ENCODE data around the gene FCRL3. TPM values are rescaled to one million over a fixed set of nuclear protein-coding genes. Genes with fewer than 3 reads are reported as not detected.

The FCRL3 gene
- total and polyA plus RNA-seq, 2 of the 4 experiments (the other 2 are of a cell fraction), result not detected

- Histone ChIP-seq H4K8ac (ENCODE audit: low read depth in 2 of 2, low read length in 2 of 2) (no peak overlapping the region), H2BK20ac (ENCODE audit: low read depth, low read length) (no peak overlapping the region), H3K9ac (ENCODE audit: low read depth, low read length) (no peak overlapping the region), H2AFZ (replicated peaks; ENCODE audit: low read length, poor library complexity) (no peak overlapping the region), H2AK9ac (replicated peaks; ENCODE audit: low read depth, low read length, poor library complexity) (no peak overlapping the region), H3K79me1 (ENCODE audit: low read depth in 1 of 2, low read length in 2 of 2) (no peaks in the 10 kb centered on the region), H4K91ac (ENCODE audit: insufficient read depth, low read depth, low read length) (no peak overlapping the region), H2BK15ac (ENCODE audit: low read depth, low read length) (no peak overlapping the region), H3K4me2 (ENCODE audit: low read depth, low read length) (no peak overlapping the region), H3K27me3 (ENCODE audit: control insufficient read depth, insufficient read depth, low read length) (no peaks in the 10 kb centered on the region), H3K56ac (ENCODE audit: extremely low read depth, insufficient read depth, low read length) (no peak overlapping the region), H2BK5ac (ENCODE audit: low read depth, low read length, poor library complexity, severe bottlenecking) (no peak overlapping the region), H3K18ac (ENCODE audit: low read depth, low read length) (no peak overlapping the region), H2AK5ac (ENCODE audit: low read depth, low read length) (no peak overlapping the region), H3K14ac (replicated peaks; ENCODE audit: low read depth, low read length) (no peak overlapping the region), H3K4me1 (ENCODE audit: control insufficient read depth, insufficient read depth, low read length) (no peaks in the 10 kb centered on the region), H3K27ac (ENCODE audit: insufficient read depth, low read length) (no peak overlapping the region), H3K9me1 (ENCODE audit: insufficient read depth, low read length) (no peaks in the 10 kb centered on the region), H3K9me3 (ENCODE audit: control insufficient read depth, insufficient read depth, low read length) (no peaks in the 10 kb centered on the region), H2BK120ac (ENCODE audit: low read depth, low read length) (no peak overlapping the region), H3K36me3 (ENCODE audit: control insufficient read depth, insufficient read depth, low read length) (no peaks in the 10 kb centered on the region), H4K20me1 (ENCODE audit: insufficient read depth, low read length) (no peaks in the 10 kb centered on the region), H3K4me3 (ENCODE audit: insufficient read depth, low read depth, low read length) (no peak overlapping the region), H3K23ac (ENCODE audit: low read depth, low read length) (no peak overlapping the region), H4K5ac (ENCODE audit: low read depth, low read length) (no peak overlapping the region), H3K4ac (ENCODE audit: low read depth, low read length) (no peak overlapping the region)
- dilution Hi-C loops (cut with HindIII; ENCODE audit: low sequenced_read_pairs, unreplicated experiment) (no loop called here), intact Hi-C loops (cut with micrococcal nuclease) (no loop called here), in situ Hi-C loops (cut with MboI; ENCODE audit: low sequenced_read_pairs) (no loop called here)
- POLR2A ChIA-PET (ENCODE audit: unreplicated experiment), result no interaction called here
- CTCF ChIA-PET, result no interaction called here
- 0% methylated on average over 1 of the region's 2 CpGs; no CpG with 5 or more reads in 1 of the 2 experiments for WGBS, 2 experiments (ENCODE audit: extremely low coverage in 2 of 2, insufficient read length in 1 of 2)
- TF ChIP-seq MXI1 (IDR thresholded peaks at IDR 0.05; ENCODE audit: borderline replicate concordance, low read depth, low read length) (no peak), FOS (IDR thresholded peaks at IDR 0.05; ENCODE audit: low read depth, low read length) (no peak), RCOR1 (IDR thresholded peaks at IDR 0.05; ENCODE audit: insufficient replicate concordance, low read length) (no peak), ELK1 (IDR thresholded peaks at IDR 0.05; ENCODE audit: borderline replicate concordance, low read depth, low read length) (no peak), CEBPB (IDR thresholded peaks at IDR 0.05; ENCODE audit: low read depth, low read length) (no peak), RFX5 (IDR thresholded peaks at IDR 0.05; ENCODE audit: low read depth, low read length) (no peak), SMC3 (IDR thresholded peaks at IDR 0.05; ENCODE audit: low read depth, low read length) (no peak), MAFK (IDR thresholded peaks at IDR 0.05; ENCODE audit: low read depth, low read length) (no peak)
- TF ChIP-seq, protein P1, sequence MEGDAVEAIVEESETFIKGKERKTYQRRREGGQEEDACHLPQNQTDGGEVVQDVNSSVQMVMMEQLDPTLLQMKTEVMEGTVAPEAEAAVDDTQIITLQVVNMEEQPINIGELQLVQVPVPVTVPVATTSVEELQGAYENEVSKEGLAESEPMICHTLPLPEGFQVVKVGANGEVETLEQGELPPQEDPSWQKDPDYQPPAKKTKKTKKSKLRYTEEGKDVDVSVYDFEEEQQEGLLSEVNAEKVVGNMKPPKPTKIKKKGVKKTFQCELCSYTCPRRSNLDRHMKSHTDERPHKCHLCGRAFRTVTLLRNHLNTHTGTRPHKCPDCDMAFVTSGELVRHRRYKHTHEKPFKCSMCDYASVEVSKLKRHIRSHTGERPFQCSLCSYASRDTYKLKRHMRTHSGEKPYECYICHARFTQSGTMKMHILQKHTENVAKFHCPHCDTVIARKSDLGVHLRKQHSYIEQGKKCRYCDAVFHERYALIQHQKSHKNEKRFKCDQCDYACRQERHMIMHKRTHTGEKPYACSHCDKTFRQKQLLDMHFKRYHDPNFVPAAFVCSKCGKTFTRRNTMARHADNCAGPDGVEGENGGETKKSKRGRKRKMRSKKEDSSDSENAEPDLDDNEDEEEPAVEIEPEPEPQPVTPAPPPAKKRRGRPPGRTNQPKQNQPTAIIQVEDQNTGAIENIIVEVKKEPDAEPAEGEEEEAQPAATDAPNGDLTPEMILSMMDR (conservative IDR thresholded peaks at IDR 0.05; ENCODE audit: low read depth, low read length), result no peak
- no peak for DNase-seq
- BruUV-seq (replicated peaks), result no TSS peak
- ATAC-seq (ENCODE audit: low read depth), result no peak
These were observed 59.4 kb downstream of the FCRL3 start for GRCh38 chr1:157641177-157641576.
